A549 (cell line): ENCODE data around the gene SLC16A9. TPM values are rescaled to one million over a fixed set of nuclear protein-coding genes. Genes with fewer than 3 reads are reported as not detected.

ENCODE experiments used
- ATAC-seq, 2 experiments: fragments of 200-7000 bp in 1 of 2; fragments of >200 bp in 1 of 2; cut with Nextera tagmentation in 1 of 2; cut with Tn5 transposase in 1 of 2; 3 replicates each; pipeline versions ENCODE4 v1.8.0 to v1.9.1; 2018 to 2020; ENCODE audit warnings: mild to moderate bottlenecking in 1 of 2, moderate library complexity in 1 of 2
- CTCF ChIA-PET: fragments of 300-600 bp; sonication (Branson Sonifier 250); formaldehyde crosslinking; extraction: SDS; loops from one replicate; lab custom pipeline; 2021; ENCODE audit warnings: antibody characterized with exemption, inconsistent platforms; lab: Yijun Ruan, JAX
- POLR2A ChIA-PET: fragments of 350-600 bp; formaldehyde crosslinking; extraction: SDS; loops from one replicate; lab custom pipeline; 2021; ENCODE audit warnings: antibody characterized with exemption, inconsistent platforms; lab: Yijun Ruan, JAX
- DNase-seq, 2 experiments: peaks; one replicate each; pipeline versions ENCODE4 v3.0.0 to v3.0.0-alpha.2; 2011 to 2016; ENCODE audit warnings: low read depth in 1 of 2, low spot score in 1 of 2
- FAIRE-seq: peaks from 2 replicates; lab custom pipeline; 2011; peaks lifted over from hg19 to GRCh38; lab: Jason Lieb, UNC
- H3K27ac ChIP-seq, 2 experiments: fragments of >200 bp; sonication (Bioruptor Twin); formaldehyde crosslinking; 3 replicates each; pipeline ENCODE4 v1.5.1; 2016 to 2017
- H3K4me1 ChIP-seq: fragments of >200 bp; sonication (Bioruptor Twin); formaldehyde crosslinking; 3 replicates; pipeline ENCODE4 v1.6.1; 2016
- H3K4me2 ChIP-seq: fragments of >200 bp; sonication (Bioruptor Twin); formaldehyde crosslinking; 3 replicates; pipeline ENCODE4 v1.6.1; 2016
- H3K4me3 ChIP-seq: fragments of >200 bp; sonication (Bioruptor Twin); formaldehyde crosslinking; 3 replicates; pipeline ENCODE4 v1.5.1; 2016
- H3K9me3 ChIP-seq: fragments of >200 bp; sonication (Bioruptor Twin); formaldehyde crosslinking; 3 replicates; pipeline ENCODE4 v1.6.1; 2016
- BHLHE40 ChIP-seq: IDR thresholded peaks from 2 replicates; pipeline ENCODE4 v1.6.1; 2012; ENCODE audit warnings: low read depth, low read length, inconsistent platforms
- CBX8 ChIP-seq: fragments of 200-600 bp; sonication (generic); IDR thresholded peaks from 2 replicates; pipeline ENCODE4 v1.6.1; 2016
- CEBPB ChIP-seq, 2 experiments: fragments of >200 bp in 1 of 2; sonication (Bioruptor Twin) in 1 of 2; formaldehyde crosslinking in 1 of 2; IDR thresholded peaks; 2 replicates each; pipeline ENCODE4 v1.6.1; 2012 to 2016
- E2F6 ChIP-seq: IDR thresholded peaks from 2 replicates; pipeline ENCODE4 v1.6.1; 2012; ENCODE audit warnings: low read depth, borderline replicate concordance
- EHMT2 ChIP-seq: fragments of 200-600 bp; sonication (generic); IDR thresholded peaks from 2 replicates; pipeline ENCODE4 v1.6.1; 2016; ENCODE audit warnings: antibody characterized with exemption, low read depth, mild to moderate bottlenecking, moderate library complexity
- ELK1 ChIP-seq: fragments of 150-350 bp; IDR thresholded peaks from 2 replicates; pipeline ENCODE4 v1.6.1; 2014; ENCODE audit warnings: low read depth, mild to moderate bottlenecking, low read length
- EP300 ChIP-seq, 2 experiments: fragments of >200 bp; sonication (Bioruptor Twin); formaldehyde crosslinking; IDR thresholded peaks; 2 replicates in 1 of 2; 3 replicates in 1 of 2; pipeline ENCODE4 v1.6.1; 2016 to 2017
- FOSB ChIP-seq: fragments of 250-450 bp; sonication (Bioruptor Pico); IDR thresholded peaks from 2 replicates; pipeline ENCODE4 v1.5.0; 2020; ENCODE audit warnings: mild to moderate bottlenecking, moderate library complexity
- FOSL2 ChIP-seq, 2 experiments: fragments of 450-650 bp in 1 of 2; fragments of >200 bp in 1 of 2; sonication (Bioruptor Twin) in 1 of 2; formaldehyde crosslinking; IDR thresholded peaks; 2 replicates each; pipeline versions ENCODE4 v1.5.0 to v1.6.1; 2016 to 2020; ENCODE audit warnings: mild to moderate bottlenecking in 1 of 2, moderate library complexity in 1 of 2
- FOXS1 ChIP-seq: fragments of 250-450 bp; sonication (Bioruptor Pico); IDR thresholded peaks from 2 replicates; pipeline ENCODE4 v1.5.0; 2020; ENCODE audit warnings: mild to moderate bottlenecking, moderate library complexity
- HDAC2 ChIP-seq: fragments of 200-600 bp; sonication (generic); IDR thresholded peaks from 2 replicates; pipeline ENCODE4 v1.6.1; 2016
- HES2 ChIP-seq: fragments of >200 bp; sonication (Bioruptor Twin); formaldehyde crosslinking; IDR thresholded peaks from 2 replicates; pipeline ENCODE4 v1.6.1; 2016
- HEYL ChIP-seq: fragments of 250-450 bp; sonication (Bioruptor Pico); IDR thresholded peaks from 2 replicates; pipeline ENCODE4 v1.8.0; 2021; ENCODE audit warnings: mild to moderate bottlenecking, moderate library complexity
- HOXB13 ChIP-seq: fragments of 250-450 bp; sonication (Bioruptor Pico); IDR thresholded peaks from 2 replicates; pipeline ENCODE4 v1.5.0; 2020; ENCODE audit warnings: low read depth, mild to moderate bottlenecking, moderate library complexity
- JUNB ChIP-seq: fragments of >200 bp; sonication (Bioruptor Twin); formaldehyde crosslinking; IDR thresholded peaks from 2 replicates; pipeline ENCODE4 v1.6.1; 2016
- KDM1A ChIP-seq: fragments of 200-600 bp; sonication (generic); IDR thresholded peaks from 2 replicates; pipeline ENCODE4 v1.6.1; 2016; ENCODE audit warnings: low read depth, mild to moderate bottlenecking
- MAFK ChIP-seq: fragments of 450-650 bp; IDR thresholded peaks from 2 replicates; pipeline ENCODE4 v1.6.1; 2014; ENCODE audit not compliant: partially characterized antibody
- MYC ChIP-seq: IDR thresholded peaks from 2 replicates; pipeline ENCODE4 v1.6.1; 2012; ENCODE audit warnings: mild to moderate bottlenecking, inconsistent platforms, low read length, improper control_type of control experiment, borderline replicate concordance
- NFE2L2 ChIP-seq: fragments of 150-350 bp; conservative IDR thresholded peaks from 2 replicates; pipeline ENCODE4 v1.6.1; 2014; ENCODE audit warnings: low read length
- PBX3 ChIP-seq: IDR thresholded peaks from 2 replicates; pipeline ENCODE4 v1.6.1; 2012
- PHF8 ChIP-seq: fragments of 200-600 bp; sonication (generic); IDR thresholded peaks from 2 replicates; pipeline ENCODE4 v1.6.1; 2016; ENCODE audit warnings: low read depth, mild to moderate bottlenecking, antibody characterized with exemption, moderate library complexity, borderline replicate concordance
- RARB ChIP-seq: fragments of 250-450 bp; sonication (Bioruptor Pico); IDR thresholded peaks from 2 replicates; pipeline ENCODE4 v1.8.0; 2021; ENCODE audit warnings: mild to moderate bottlenecking, moderate library complexity
- REST ChIP-seq: fragments of 200-600 bp; sonication (generic); IDR thresholded peaks from 2 replicates; pipeline ENCODE4 v1.6.1; 2016; ENCODE audit warnings: antibody characterized with exemption, mild to moderate bottlenecking, moderate library complexity
- ZC3H11A ChIP-seq: fragments of 450-650 bp; IDR thresholded peaks from 2 replicates; pipeline ENCODE4 v1.6.1; 2014; ENCODE audit warnings: antibody characterized with exemption, mild to moderate bottlenecking
- ZNF302 ChIP-seq: fragments of 250-450 bp; sonication (Bioruptor Pico); IDR thresholded peaks from 2 replicates; pipeline ENCODE4 v1.9.0; 2021; ENCODE audit warnings: inconsistent platforms, mild to moderate bottlenecking, moderate library complexity
- WGBS: methylation state at CpG from one replicate; pipeline ENCODE4 v1.1.6; 2017; ENCODE audit errors: missing lambda C conversion rate; 5-methylcytosine and 5-hydroxymethylcytosine counted together
- polyA plus RNA-seq, 4 experiments: library from polyadenylated mRNA; depleted of rRNA in 3 of 4; stranded (reverse); fragments of >200 nt; fragmentation: RNase III in 1 of 4; extraction: RNeasy Plus Mini Kit Qiagen cat#74134 plus additional on column Dnase treatment in 1 of 4; gene quantifications; 2 replicates in 3 of 4; 3 replicates in 1 of 4; pipeline ENCODE4 v1.2.3, GENCODE V29; 2011 to 2017

Gene SLC16A9
- polyA plus RNA-seq, 2 of the 4 experiments (the other 2 are of a cell fraction) = 0.04 to 0.49 TPM

- TF ChIP-seq REST = no peak
- TF ChIP-seq NFE2L2 = no peak
- no peak for TF ChIP-seq RARB (CRISPR knock-in tag)
- TF ChIP-seq HES2 = no peak
- TF ChIP-seq MYC = no peak
- no peak for TF ChIP-seq CBX8
- no peak for TF ChIP-seq E2F6
- TF ChIP-seq EP300 (IDR thresholded peaks at IDR 0.05) = no peak
These were observed 91.7 kb downstream of the SLC16A9 start (continued) for GRCh38 chr10:59617996-59618395.

GRCh38 chr10:59611048-59611447 lies 98.6 kb downstream of the SLC16A9 start:
- FAIRE-seq = no peak
- TF ChIP-seq EHMT2 = no peak
- TF ChIP-seq CEBPB (IDR thresholded peaks at IDR 0.05) = no peak
- TF ChIP-seq BHLHE40 = no peak
- TF ChIP-seq PHF8 = no peak
- TF ChIP-seq ZC3H11A = no peak
- TF ChIP-seq JUNB = no peak
- TF ChIP-seq RARB (CRISPR knock-in tag) = no peak
- TF ChIP-seq HEYL (CRISPR knock-in tag) = no peak
- TF ChIP-seq FOSL2 (IDR thresholded peaks at IDR 0.05) = no peak
- no peak for TF ChIP-seq FOSL2 (CRISPR knock-in tag; IDR thresholded peaks at IDR 0.05)
- no peak for TF ChIP-seq PBX3
- no peak for TF ChIP-seq FOXS1 (CRISPR knock-in tag)
- no peak for TF ChIP-seq FOSB (CRISPR knock-in tag)
- no peak for TF ChIP-seq KDM1A
- TF ChIP-seq HOXB13 = no peak
- TF ChIP-seq HDAC2 = no peak
- no peak for ATAC-seq
- POLR2A ChIA-PET = no interaction called here
- H3K4me3 ChIP-seq = no peak overlapping the region
- no peak overlapping the region for H3K4me2 ChIP-seq
- DNase-seq = no peak
- no peaks in the 10 kb centered on the region for H3K9me3 ChIP-seq
- CTCF ChIA-PET = interaction anchor here (2.6 to 3.4 kb wide), 2 partner anchors 11 to 15 kb away, joined by 13 to 21 read pairs; no protein-coding TSS in a partner anchor
- H3K27ac ChIP-seq = no peak overlapping the region
- H3K4me1 ChIP-seq = no peaks in the 10 kb centered on the region

GRCh38 chr10:59607970-59608369 lies 101.7 kb downstream of the SLC16A9 start:
- FAIRE-seq (no peak), ATAC-seq (no peak), DNase-seq (no peak)
- Histone ChIP-seq H3K9me3 (no peaks in the 10 kb centered on the region), H3K4me3 (no peak overlapping the region), H3K27ac (no peak overlapping the region), H3K4me1 (no peaks in the 10 kb centered on the region), H3K4me2 (no peak overlapping the region)
- POLR2A ChIA-PET = no interaction called here
- 36% methylated on average over 4 of the region's 4 CpGs for WGBS
- CTCF ChIA-PET = interaction anchor here (1.2 to 1.9 kb wide), 2 partner anchors 13 to 15 kb away, joined by 3 to 8 read pairs; no protein-coding TSS in a partner anchor
- TF ChIP-seq REST = no peak
- TF ChIP-seq HDAC2 = no peak
- TF ChIP-seq ELK1 = no peak
- TF ChIP-seq PBX3 = no peak
- peak; percentile 82 for TF ChIP-seq MAFK
- TF ChIP-seq ZNF302 (CRISPR knock-in tag) = no peak
